Mesendoderm (in vitro differentiated cells): ENCODE results near the gene RPS6KA5. TPM values are rescaled to one million over a fixed set of nuclear protein-coding genes. Genes with fewer than 3 reads are reported as not detected.

Source experiments
- DNase-seq: peaks from one replicate; pipeline ENCODE4 v3.0.0; 2013
- H2AK5ac ChIP-seq: 2 replicates; pipeline ENCODE4 v1.6.1; 2013; ENCODE audit warnings: low read length, inconsistent platforms
- H2BK120ac ChIP-seq: 2 replicates; pipeline ENCODE4 v1.6.1; 2013; ENCODE audit warnings: low read depth, mild to moderate bottlenecking, low read length, moderate library complexity, mixed read lengths
- H2BK15ac ChIP-seq: replicated peaks from 2 replicates; pipeline ENCODE4 v1.6.1; 2013; ENCODE audit warnings: low read depth, mild to moderate bottlenecking, moderate library complexity
- H2BK5ac ChIP-seq: 2 replicates; pipeline ENCODE4 v1.6.1; 2013; ENCODE audit warnings: low read length, inconsistent platforms
- H3K18ac ChIP-seq: 2 replicates; pipeline ENCODE4 v1.6.1; 2013; ENCODE audit warnings: mild to moderate bottlenecking, low read length, mixed read lengths
- H3K23ac ChIP-seq: one replicate; pipeline ENCODE4 v1.6.1; 2013; ENCODE audit warnings: low read length
- H3K27ac ChIP-seq: 2 replicates; pipeline ENCODE4 v1.5.1; 2013; ENCODE audit warnings: low read depth, mild to moderate bottlenecking, inconsistent platforms, low read length, moderate library complexity
- H3K27me3 ChIP-seq: 2 replicates; pipeline ENCODE4 v1.6.1; 2013; ENCODE audit warnings: low read length, control low read depth, mild to moderate bottlenecking, inconsistent platforms; ENCODE audit not compliant: insufficient read depth, poor library complexity
- H3K36me3 ChIP-seq: 2 replicates; pipeline ENCODE4 v1.6.1; 2013; ENCODE audit warnings: low read length, inconsistent platforms; ENCODE audit not compliant: control insufficient read depth, insufficient read depth
- H3K4ac ChIP-seq: one replicate; pipeline ENCODE4 v1.6.1; 2013; ENCODE audit warnings: low read depth, mild to moderate bottlenecking, low read length, moderate library complexity
- H3K4me1 ChIP-seq: 2 replicates; pipeline ENCODE4 v1.6.1; 2013; ENCODE audit warnings: low read depth, low read length, inconsistent platforms; ENCODE audit not compliant: control insufficient read depth
- H3K4me2 ChIP-seq: 2 replicates; pipeline ENCODE4 v1.6.1; 2013; ENCODE audit warnings: low read length
- H3K4me3 ChIP-seq: 2 replicates; pipeline ENCODE4 v1.5.1; 2013; ENCODE audit warnings: mild to moderate bottlenecking, low read length
- H3K56ac ChIP-seq: one replicate; pipeline ENCODE4 v1.6.1; 2013; ENCODE audit warnings: low read length
- H3K79me1 ChIP-seq: 2 replicates; pipeline ENCODE4 v1.6.1; 2013; ENCODE audit warnings: low read length, inconsistent platforms
- H3K79me2 ChIP-seq: 2 replicates; pipeline ENCODE4 v1.6.1; 2013; ENCODE audit warnings: mild to moderate bottlenecking, low read length; ENCODE audit not compliant: control insufficient read depth, insufficient read depth
- H3K9ac ChIP-seq: 2 replicates; pipeline ENCODE4 v1.6.1; 2013; ENCODE audit warnings: low read length, inconsistent platforms
- H4K5ac ChIP-seq: one replicate; pipeline ENCODE4 v1.6.1; 2013; ENCODE audit warnings: low read length
- H4K8ac ChIP-seq: one replicate; pipeline ENCODE4 v1.6.1; 2013; ENCODE audit warnings: low read depth, mild to moderate bottlenecking, control low read depth, low read length, moderate library complexity
- WGBS: extraction: QIAGEN DNeasy Blood & Tissue Kit; methylation state at CpG from one replicate; pipeline ENCODE4 v1.1.7; 2013; ENCODE audit warnings: low lambda C conversion rate, missing lambda C conversion rate; ENCODE audit not compliant: insufficient coverage; ENCODE audit errors: extremely low coverage; 5-methylcytosine and 5-hydroxymethylcytosine counted together
- polyA plus RNA-seq, 2 experiments: library from polyadenylated mRNA; stranded (reverse); fragments of 200-250 nt; gene quantifications; one replicate each; pipeline ENCODE4 v1.2.3, GENCODE V29; 2013

The RPS6KA5 gene
- 1.4 TPM for polyA plus RNA-seq (2013, experiment 1 of 2)
- 1.5 TPM for polyA plus RNA-seq (2013, experiment 2 of 2)

DNA sequence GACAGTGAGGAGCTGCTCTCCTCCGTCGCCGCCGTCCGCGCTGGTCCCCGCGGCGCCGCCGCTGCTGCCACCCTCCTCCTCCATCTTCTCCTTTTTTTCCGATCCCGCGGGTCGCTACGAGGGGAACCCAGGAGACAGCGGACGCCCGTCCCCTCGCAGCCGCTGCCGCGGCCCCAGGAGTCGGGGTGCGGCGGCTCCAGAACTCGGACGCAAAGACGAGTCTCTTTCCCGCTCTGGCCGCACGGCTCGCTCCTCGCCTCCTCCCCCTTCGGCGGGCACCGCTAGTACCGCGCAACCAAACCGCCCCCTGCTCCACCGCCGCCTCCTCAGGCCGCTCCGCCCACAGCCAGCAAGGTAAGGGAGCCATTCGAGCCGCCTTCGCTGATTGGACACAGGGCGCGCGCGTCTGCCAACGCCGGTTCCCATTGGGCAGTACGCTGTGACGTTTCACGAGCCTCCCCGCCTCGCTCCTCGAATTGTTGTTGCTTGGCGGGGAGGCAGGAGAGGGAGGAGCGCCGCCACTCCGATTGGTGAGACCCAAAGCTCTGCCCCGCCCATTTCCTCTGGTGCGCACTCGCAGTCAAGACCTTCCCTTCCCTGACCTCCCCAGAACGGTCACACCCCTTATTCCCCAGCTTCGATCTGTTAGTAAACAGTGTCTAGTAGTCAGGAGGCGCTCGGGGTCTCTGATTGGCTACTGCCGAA is at the start of gene RPS6KA5:
TSS of gene RPS6KA5 (minus strand) at position 291 of the 705 bp plus-strand sequence. CDS start at position 84, 207 bp downstream.
- Histone ChIP-seq H3K4me3 (peak within 1 kb of the TSS; percentile 85), H3K4ac (no peak within 1 kb of the TSS), H2BK5ac (no peak within 1 kb of the TSS), H3K18ac (no peak within 1 kb of the TSS), H3K79me2 (no peaks in the 10 kb centered on the region), H3K27me3 (no peaks in the 10 kb centered on the region), H3K4me2 (peak within 1 kb of the TSS; percentile 68), H3K27ac (peak within 1 kb of the TSS; percentile 87), H4K8ac (no peak within 1 kb of the TSS), H2BK120ac (no peak within 1 kb of the TSS), H3K36me3 (no peaks in the 10 kb centered on the region), H2AK5ac (no peak within 1 kb of the TSS), H3K79me1 (no peaks in the 10 kb centered on the region), H3K56ac (peak within 1 kb of the TSS; percentile 92), H3K23ac (no peak within 1 kb of the TSS), H4K5ac (no peak within 1 kb of the TSS), H3K4me1 (peaks cover 5% of the 10 kb centered on the region), H3K9ac (peak within 1 kb of the TSS; percentile 89), H2BK15ac (no peak within 1 kb of the TSS)
- DNase-seq, result peak; percentile 100
- WGBS, result no CpG with 5 or more reads among the region's 71 CpGs

DNA sequence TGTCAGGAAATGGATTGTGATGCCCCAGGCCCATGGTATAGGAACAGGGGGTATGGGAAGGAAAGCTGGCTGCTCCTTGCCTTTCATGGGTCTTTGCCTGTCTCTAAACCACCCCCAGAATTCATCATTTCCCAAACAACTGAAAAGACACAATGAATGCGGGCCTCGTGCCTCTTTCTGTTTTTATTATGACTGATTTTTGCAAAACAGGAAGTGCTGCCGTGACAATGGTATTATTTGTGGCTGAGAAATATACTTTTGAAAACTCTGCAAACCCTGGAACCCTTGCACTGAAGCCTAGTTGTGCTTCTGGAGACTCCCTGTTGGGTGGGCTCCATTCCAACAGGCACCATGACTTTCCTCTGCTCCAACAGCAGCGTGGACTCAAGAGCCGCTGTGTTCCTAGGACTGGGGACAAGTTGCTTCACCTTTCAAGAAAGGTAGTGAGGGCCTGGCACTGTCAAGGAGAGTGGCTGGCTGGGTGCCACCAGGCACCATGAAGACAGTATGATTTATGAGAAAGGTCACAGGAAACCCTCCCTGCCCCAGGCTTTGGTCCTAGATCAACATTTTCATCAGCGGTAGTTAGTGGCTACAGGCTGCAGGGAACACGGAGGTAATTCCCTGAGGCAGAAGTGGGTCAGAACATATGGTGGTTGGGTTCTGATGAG is 48.6 kb upstream of the RPS6KA5 start:
- H3K27me3 ChIP-seq, result no peaks in the 10 kb centered on the region
- H3K27ac ChIP-seq, result no peak overlapping the region
- no peak overlapping the region for H3K4me3 ChIP-seq
- no peak for DNase-seq
- no peak overlapping the region for H3K4me2 ChIP-seq
- no peaks in the 10 kb centered on the region for H3K79me2 ChIP-seq
- no CpG with 5 or more reads among the region's 7 CpGs for WGBS
- no peak overlapping the region for H3K9ac ChIP-seq
- no peak overlapping the region for H2BK5ac ChIP-seq
- H4K5ac ChIP-seq, result no peak overlapping the region
- H3K23ac ChIP-seq, result no peak overlapping the region
- H3K56ac ChIP-seq, result no peak overlapping the region
- no peak overlapping the region for H3K4ac ChIP-seq
- no peaks in the 10 kb centered on the region for H3K4me1 ChIP-seq
- H3K79me1 ChIP-seq, result no peaks in the 10 kb centered on the region
- no peak overlapping the region for H3K18ac ChIP-seq
- H3K36me3 ChIP-seq, result no peaks in the 10 kb centered on the region
- H2AK5ac ChIP-seq, result no peak overlapping the region
- no peak overlapping the region for H2BK120ac ChIP-seq
- H4K8ac ChIP-seq, result no peak overlapping the region
- H2BK15ac ChIP-seq, result no peak overlapping the region

GRCh38 chr14:91103116-91103515 is 42.7 kb upstream of the RPS6KA5 start:
- H3K79me1 ChIP-seq, result no peaks in the 10 kb centered on the region
- no peak overlapping the region for H3K4me3 ChIP-seq
- H2AK5ac ChIP-seq, result no peak overlapping the region
- no peak for DNase-seq
- no peak overlapping the region for H3K18ac ChIP-seq
- H3K23ac ChIP-seq, result no peak overlapping the region
- no peak overlapping the region for H3K4ac ChIP-seq
- no peak overlapping the region for H2BK5ac ChIP-seq
- no peaks in the 10 kb centered on the region for H3K79me2 ChIP-seq
- H4K8ac ChIP-seq, result no peak overlapping the region
- no peak overlapping the region for H2BK120ac ChIP-seq
- H3K27ac ChIP-seq, result no peak overlapping the region
- no peak overlapping the region for H3K9ac ChIP-seq
- H3K56ac ChIP-seq, result no peak overlapping the region
- H4K5ac ChIP-seq, result no peak overlapping the region
- H3K27me3 ChIP-seq, result no peaks in the 10 kb centered on the region
- H2BK15ac ChIP-seq, result no peak overlapping the region
- H3K36me3 ChIP-seq, result no peaks in the 10 kb centered on the region
- H3K4me1 ChIP-seq, result no peaks in the 10 kb centered on the region
- no CpG with 5 or more reads among the region's 8 CpGs for WGBS
- H3K4me2 ChIP-seq, result no peak overlapping the region

DNA sequence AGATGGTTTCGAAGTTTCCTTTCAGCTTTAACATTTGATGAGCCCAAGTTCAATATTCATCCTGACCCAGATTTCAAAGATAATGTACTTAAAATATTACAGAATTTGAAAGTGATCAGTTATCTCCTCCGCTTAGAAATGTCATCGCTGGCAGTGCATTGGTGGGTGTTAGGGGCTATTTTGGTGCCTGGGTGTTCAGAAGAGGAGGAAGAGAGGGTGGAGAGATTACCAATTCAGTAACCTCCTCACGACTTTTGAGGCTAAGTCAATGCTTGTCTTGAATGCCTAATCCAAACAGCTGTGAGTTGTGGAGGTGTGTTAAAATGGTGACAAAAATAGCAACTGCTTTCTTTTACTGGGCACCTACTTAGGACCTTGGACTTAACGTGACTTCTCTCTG is 39.7 kb upstream of the RPS6KA5 start:
- Histone ChIP-seq H3K27ac (no peak overlapping the region), H3K18ac (no peak overlapping the region), H3K4ac (no peak overlapping the region), H3K23ac (no peak overlapping the region), H3K27me3 (no peaks in the 10 kb centered on the region), H2BK5ac (no peak overlapping the region), H3K36me3 (no peaks in the 10 kb centered on the region), H2BK15ac (no peak overlapping the region), H4K5ac (no peak overlapping the region), H3K4me1 (no peaks in the 10 kb centered on the region), H3K79me1 (no peaks in the 10 kb centered on the region), H3K4me2 (no peak overlapping the region), H2AK5ac (no peak overlapping the region), H2BK120ac (no peak overlapping the region), H4K8ac (no peak overlapping the region), H3K4me3 (no peak overlapping the region), H3K9ac (no peak overlapping the region), H3K79me2 (no peaks in the 10 kb centered on the region), H3K56ac (no peak overlapping the region)
- no peak for DNase-seq
- no CpG with 5 or more reads among the region's 5 CpGs for WGBS

GRCh38 chr14:91098591-91098990 is 38.1 kb upstream of the RPS6KA5 start:
- no peak overlapping the region for H3K4me2 ChIP-seq
- no peak overlapping the region for H2BK5ac ChIP-seq
- H3K27ac ChIP-seq, result no peak overlapping the region
- no peak overlapping the region for H2BK15ac ChIP-seq
- no peaks in the 10 kb centered on the region for H3K79me1 ChIP-seq
- no peak overlapping the region for H3K4ac ChIP-seq
- no peak overlapping the region for H4K5ac ChIP-seq
- no peaks in the 10 kb centered on the region for H3K79me2 ChIP-seq
- no peaks in the 10 kb centered on the region for H3K27me3 ChIP-seq
- WGBS, result no CpG with 5 or more reads among the region's 3 CpGs
- no peaks in the 10 kb centered on the region for H3K4me1 ChIP-seq
- no peak overlapping the region for H3K56ac ChIP-seq
- H2BK120ac ChIP-seq, result no peak overlapping the region
- H3K18ac ChIP-seq, result no peak overlapping the region
- H4K8ac ChIP-seq, result no peak overlapping the region
- no peak for DNase-seq
- no peak overlapping the region for H3K4me3 ChIP-seq
- H3K23ac ChIP-seq, result no peak overlapping the region
- H3K9ac ChIP-seq, result no peak overlapping the region
- no peak overlapping the region for H2AK5ac ChIP-seq
- H3K36me3 ChIP-seq, result no peaks in the 10 kb centered on the region
